ENCODE measurements around the gene PAPOLB. TPM values are rescaled to one million over a fixed set of nuclear protein-coding genes. Genes with fewer than 3 reads are reported as not detected.

PAPOLB gene
- polyA plus RNA-seq, 2 of the 4 experiments (the other 2 are of a cell fraction), result not detected

GRCh38 chr7:4857189-4857588 is 4.6 kb downstream of the PAPOLB start:
- FAIRE-seq (no peak), DNase-seq (ENCODE audit: low read depth in 1 of 2, low spot score in 1 of 2) (no peak), ATAC-seq (no peak)
- Histone ChIP-seq H3K4me1 (no peaks in the 10 kb centered on the region), H3K4me3 (no peak overlapping the region), H3K4me2 (no peak overlapping the region), H3K27ac (no peak overlapping the region), H3K9me3 (no peaks in the 10 kb centered on the region)
- POLR2A ChIA-PET, result no interaction called here
- CTCF ChIA-PET, result interaction anchor here (1.3 to 3.2 kb wide), 3 partner anchors 10 to 59 kb away, joined by 3 to 10 read pairs (median 5); partner anchors contain the start of gene RADIL
- 53% methylated on average over 3 of the region's 3 CpGs for WGBS (ENCODE audit: missing lambda C conversion rate)
- no peak for TF ChIP-seq JUN (IDR thresholded peaks at IDR 0.05)
- no peak for TF ChIP-seq MAZ (IDR thresholded peaks at IDR 0.05; ENCODE audit: borderline replicate concordance, low read depth, low read length)
- no peak for TF ChIP-seq CBX8 (IDR thresholded peaks at IDR 0.05)
- TF ChIP-seq HOXB13 (CRISPR knock-in tag; IDR thresholded peaks at IDR 0.05; ENCODE audit: low read depth), result no peak
- no peak for TF ChIP-seq TP53 (CRISPR knock-in tag; IDR thresholded peaks at IDR 0.05)
- no peak for TF ChIP-seq PHF8 (IDR thresholded peaks at IDR 0.05; ENCODE audit: borderline replicate concordance, low read depth)
- no peak for TF ChIP-seq CBX2 (IDR thresholded peaks at IDR 0.05; ENCODE audit: borderline replicate concordance, low read depth)
- TF ChIP-seq FOXS1 (CRISPR knock-in tag; IDR thresholded peaks at IDR 0.05), result no peak
- TF ChIP-seq HOXB5 (CRISPR knock-in tag; IDR thresholded peaks at IDR 0.05), result no peak
- TF ChIP-seq MAX (IDR thresholded peaks at IDR 0.05), result no peak
- TF ChIP-seq FOSB (CRISPR knock-in tag; IDR thresholded peaks at IDR 0.05), result no peak
- no peak for TF ChIP-seq BHLHE40 (IDR thresholded peaks at IDR 0.05; ENCODE audit: low read depth, low read length)
- TF ChIP-seq RARB (CRISPR knock-in tag; IDR thresholded peaks at IDR 0.05), result no peak
- TF ChIP-seq BCL3 (IDR thresholded peaks at IDR 0.05), result no peak
- no peak for TF ChIP-seq NPAS2 (CRISPR knock-in tag; IDR thresholded peaks at IDR 0.05; ENCODE audit: borderline replicate concordance)
- no peak for TF ChIP-seq JUNB (IDR thresholded peaks at IDR 0.05)
- no peak for TF ChIP-seq NR3C1 (IDR thresholded peaks at IDR 0.05)
- TF ChIP-seq HMGXB4 (CRISPR knock-in tag; IDR thresholded peaks at IDR 0.05; ENCODE audit: borderline replicate concordance), result no peak

- Histone ChIP-seq H3K4me2 (no peak overlapping the region), H3K27ac (no peak overlapping the region), H3K9me3 (no peaks in the 10 kb centered on the region), H3K4me1 (no peaks in the 10 kb centered on the region), H3K4me3 (no peak overlapping the region)
- DNase-seq (ENCODE audit: low read depth in 1 of 2, low spot score in 1 of 2), result no peak
- POLR2A ChIA-PET, result no interaction called here
- CTCF ChIA-PET, result interaction anchor here (1.3 to 3.2 kb wide), 3 partner anchors 9 to 58 kb away, joined by 3 to 10 read pairs (median 5); partner anchors contain the start of gene RADIL
- WGBS (ENCODE audit: missing lambda C conversion rate), result 86% methylated on average over 10 of the region's 10 CpGs
- FAIRE-seq, result no peak
- no peak for TF ChIP-seq EP300 (IDR thresholded peaks at IDR 0.05)
- TF ChIP-seq HOXA7 (CRISPR knock-in tag; IDR thresholded peaks at IDR 0.05), result no peak
- TF ChIP-seq FOSB (CRISPR knock-in tag; IDR thresholded peaks at IDR 0.05), result no peak
- no peak for TF ChIP-seq FOXS1 (CRISPR knock-in tag; IDR thresholded peaks at IDR 0.05)
- TF ChIP-seq MAFK (IDR thresholded peaks at IDR 0.05; ENCODE audit: partially characterized antibody), result no peak
- no peak for TF ChIP-seq PBX3 (IDR thresholded peaks at IDR 0.05)
- no peak for TF ChIP-seq ZNF302 (CRISPR knock-in tag; IDR thresholded peaks at IDR 0.05)
- TF ChIP-seq EHF (CRISPR knock-in tag; IDR thresholded peaks at IDR 0.05), result no peak
- TF ChIP-seq RARB (CRISPR knock-in tag; IDR thresholded peaks at IDR 0.05), result no peak
- ATAC-seq, result no peak
These were observed 5.3 kb downstream of the PAPOLB start for GRCh38 chr7:4856336-4857057.

Measured in A549 (cell line).